ENCODE results near the gene SEMA3A.
"Not testable (repeated sequence)": the region's sequence is repeated elsewhere in the genome, so short reads cannot be mapped to it uniquely, and the experiment has no call there.

SEMA3A gene

GRCh38 chr7:84187087-84187805 lies 7.3 kb downstream of the SEMA3A start:
- Mint-ChIP-seq H3K4me3 (no peak overlapping the region), H3K4me1 (no peaks in the 10 kb centered on the region), H3K27ac (no peak overlapping the region), H3K9me3 (peaks cover 11% of the 10 kb centered on the region), H3K36me3 (no peaks in the 10 kb centered on the region)
- ATAC-seq (no peak), DNase-seq (ENCODE audit: low spot score in 2 of 2) (no peak)

GRCh38 chr7:84183741-84184140 lies 10.8 kb downstream of the SEMA3A start:
- peaks cover 9% of the 10 kb centered on the region for H3K9me3 Mint-ChIP-seq
- no peak for DNase-seq (ENCODE audit: low spot score in 2 of 2)
- no peaks in the 10 kb centered on the region for H3K36me3 Mint-ChIP-seq
- H3K4me3 Mint-ChIP-seq, result no peak overlapping the region
- H3K4me1 Mint-ChIP-seq, result no peaks in the 10 kb centered on the region
- no peak overlapping the region for H3K27ac Mint-ChIP-seq
- ATAC-seq, result no peak

GRCh38 chr7:84182301-84182700 lies 12.3 kb downstream of the SEMA3A start:
- no peaks in the 10 kb centered on the region for H3K4me1 Mint-ChIP-seq

GRCh38 chr7:84181628-84182027 lies 13.0 kb downstream of the SEMA3A start:
- Mint-ChIP-seq H3K36me3 (no peaks in the 10 kb centered on the region), H3K27ac (no peak overlapping the region), H3K9me3 (peaks cover 9% of the 10 kb centered on the region), H3K4me1 (no peaks in the 10 kb centered on the region), H3K4me3 (no peak overlapping the region)
- ATAC-seq, result no peak
- DNase-seq (ENCODE audit: low spot score in 2 of 2), result no peak

More at GRCh38 chr7:84182301-84182700, 12.3 kb downstream of the SEMA3A start:
- Mint-ChIP-seq H3K4me3 (no peak overlapping the region), H3K9me3 (peaks cover 9% of the 10 kb centered on the region), H3K27ac (no peak overlapping the region), H3K36me3 (no peaks in the 10 kb centered on the region)
- ATAC-seq (no peak), DNase-seq (ENCODE audit: low spot score in 2 of 2) (no peak)

GRCh38 chr7:84177758-84178412 lies 16.7 kb downstream of the SEMA3A start:
- Mint-ChIP-seq H3K36me3 (no peaks in the 10 kb centered on the region), H3K4me1 (no peaks in the 10 kb centered on the region), H3K9me3 (peaks cover 3% of the 10 kb centered on the region), H3K4me3 (no peak overlapping the region), H3K27ac (no peak overlapping the region)
- DNase-seq (ENCODE audit: low spot score in 2 of 2), result no peak
- ATAC-seq, result no peak

GRCh38 chr7:84176716-84177115 lies 17.9 kb downstream of the SEMA3A start:
- H3K9me3 Mint-ChIP-seq, result peaks cover 3% of the 10 kb centered on the region
- ATAC-seq (no peak), DNase-seq (ENCODE audit: low spot score in 2 of 2) (no peak)
- H3K36me3 Mint-ChIP-seq, result no peaks in the 10 kb centered on the region
- no peak overlapping the region for H3K27ac Mint-ChIP-seq
- no peak overlapping the region for H3K4me3 Mint-ChIP-seq
- no peaks in the 10 kb centered on the region for H3K4me1 Mint-ChIP-seq

GRCh38 chr7:84175461-84175860 lies 19.1 kb downstream of the SEMA3A start:
- ATAC-seq (no peak), DNase-seq (ENCODE audit: low spot score in 2 of 2) (no peak)
- Mint-ChIP-seq H3K36me3 (no peaks in the 10 kb centered on the region), H3K9me3 (peaks cover 3% of the 10 kb centered on the region), H3K27ac (no peak overlapping the region), H3K4me1 (no peaks in the 10 kb centered on the region), H3K4me3 (no peak overlapping the region)

GRCh38 chr7:84170646-84171045 lies 23.9 kb downstream of the SEMA3A start:
- Mint-ChIP-seq H3K4me3 (no peak overlapping the region), H3K36me3 (no peaks in the 10 kb centered on the region), H3K27ac (no peak overlapping the region), H3K4me1 (no peaks in the 10 kb centered on the region), H3K9me3 (peaks cover 7% of the 10 kb centered on the region)
- DNase-seq (ENCODE audit: low spot score in 2 of 2) (no peak), ATAC-seq (no peak)

GRCh38 chr7:84162584-84162983 lies 32.0 kb downstream of the SEMA3A start:
- ATAC-seq (no peak), DNase-seq (ENCODE audit: low spot score in 2 of 2) (no peak)
- Mint-ChIP-seq H3K27ac (no peak overlapping the region), H3K4me3 (no peak overlapping the region), H3K9me3 (peaks cover 12% of the 10 kb centered on the region), H3K36me3 (no peaks in the 10 kb centered on the region), H3K4me1 (no peaks in the 10 kb centered on the region)

- Mint-ChIP-seq H3K4me3 (no peak overlapping the region), H3K36me3 (no peaks in the 10 kb centered on the region), H3K4me1 (no peaks in the 10 kb centered on the region), H3K27ac (no peak overlapping the region), H3K9me3 (peaks cover 10% of the 10 kb centered on the region)
- DNase-seq (ENCODE audit: low spot score in 2 of 2) (no peak), ATAC-seq (no peak)
Observed at GRCh38 chr7:84162125-84162524, 32.5 kb downstream of the SEMA3A start.

GRCh38 chr7:84161398-84161797 lies 33.2 kb downstream of the SEMA3A start:
- ATAC-seq, result no peak
- no peak for DNase-seq (ENCODE audit: low spot score in 2 of 2)
- Mint-ChIP-seq H3K27ac (no peak overlapping the region), H3K4me3 (no peak overlapping the region), H3K36me3 (no peaks in the 10 kb centered on the region), H3K4me1 (no peaks in the 10 kb centered on the region), H3K9me3 (peaks cover 10% of the 10 kb centered on the region)

GRCh38 chr7:84159435-84159834 lies 35.2 kb downstream of the SEMA3A start:
- H3K4me1 Mint-ChIP-seq, result no peaks in the 10 kb centered on the region
- ATAC-seq (no peak), DNase-seq (ENCODE audit: low spot score in 2 of 2) (no peak)
- H3K9me3 Mint-ChIP-seq, result peaks cover 11% of the 10 kb centered on the region
- no peak overlapping the region for H3K27ac Mint-ChIP-seq
- H3K36me3 Mint-ChIP-seq, result no peaks in the 10 kb centered on the region
- no peak overlapping the region for H3K4me3 Mint-ChIP-seq

GRCh38 chr7:84157171-84157570 lies 37.4 kb downstream of the SEMA3A start:
- no peak overlapping the region for H3K4me3 Mint-ChIP-seq
- DNase-seq (ENCODE audit: low spot score in 2 of 2) (no peak), ATAC-seq (no peak)
- no peak overlapping the region for H3K27ac Mint-ChIP-seq
- H3K9me3 Mint-ChIP-seq, result peaks cover 10% of the 10 kb centered on the region
- H3K4me1 Mint-ChIP-seq, result no peaks in the 10 kb centered on the region
- H3K36me3 Mint-ChIP-seq, result no peaks in the 10 kb centered on the region

- Mint-ChIP-seq H3K9me3 (peaks cover 9% of the 10 kb centered on the region), H3K27ac (no peak overlapping the region), H3K4me1 (no peaks in the 10 kb centered on the region), H3K36me3 (no peaks in the 10 kb centered on the region), H3K4me3 (no peak overlapping the region)
- DNase-seq (ENCODE audit: low spot score in 2 of 2) (no peak), ATAC-seq (no peak)
Observed at GRCh38 chr7:84154991-84155781, 39.4 kb downstream of the SEMA3A start.

GRCh38 chr7:84152995-84153394 lies 41.6 kb downstream of the SEMA3A start:
- Mint-ChIP-seq H3K4me3 (no peak overlapping the region), H3K9me3 (peaks cover 12% of the 10 kb centered on the region), H3K36me3 (no peaks in the 10 kb centered on the region), H3K4me1 (no peaks in the 10 kb centered on the region), H3K27ac (no peak overlapping the region)
- ATAC-seq (no peak), DNase-seq (ENCODE audit: low spot score in 2 of 2) (no peak)

- not testable (repeated sequence) for H3K4me1 Mint-ChIP-seq; H3K4me3 Mint-ChIP-seq; DNase-seq (ENCODE audit: low spot score in 2 of 2); H3K36me3 Mint-ChIP-seq; ATAC-seq; H3K27ac Mint-ChIP-seq; H3K9me3 Mint-ChIP-seq
Observed at GRCh38 chr7:84150370-84150769, 44.2 kb downstream of the SEMA3A start.

Data from stimulated activated effector memory CD8-positive, alpha-beta T cell treated with anti-CD3 and anti-CD28 coated beads, Interleukin-12 subunit alpha, Interleukin-12 subunit beta, amount 100 ng/mL, for 72 hours (primary cell).